Mucosa of rectum (tissue), 2 donors: ENCODE results near the gene MED9.

Experiments
- H3K27ac ChIP-seq, 2 donors: one replicate each; pipeline ENCODE4 v1.7.0; 2013; ENCODE audit warnings: inconsistent platforms in 2 of 2, low read depth in 2 of 2, low read length in 2 of 2
- H3K27me3 ChIP-seq, 2 donors: one replicate each; pipeline ENCODE4 v1.7.0; 2013; ENCODE audit warnings: low read length in 2 of 2; ENCODE audit not compliant: control insufficient read depth in 2 of 2, insufficient read depth in 2 of 2
- H3K36me3 ChIP-seq, 2 donors: one replicate each; pipeline ENCODE4 v1.7.0; 2013; ENCODE audit warnings: low read length in 2 of 2; ENCODE audit not compliant: control insufficient read depth in 2 of 2, insufficient read depth in 2 of 2
- H3K4me1 ChIP-seq, 2 donors: one replicate each; pipeline ENCODE4 v1.7.0; 2013; ENCODE audit warnings: low read length in 2 of 2, mild to moderate bottlenecking in 1 of 2; ENCODE audit not compliant: control insufficient read depth in 2 of 2, insufficient read depth in 2 of 2
- H3K4me3 ChIP-seq, 2 donors: one replicate each; pipeline ENCODE4 v1.7.0; 2013; ENCODE audit warnings: low read length in 2 of 2
- H3K9ac ChIP-seq, 2 donors: one replicate each; pipeline ENCODE4 v1.7.0; 2013; ENCODE audit warnings: low read length in 2 of 2, low read depth in 1 of 2, mild to moderate bottlenecking in 1 of 2
- H3K9me3 ChIP-seq, 2 donors: one replicate each; pipeline ENCODE4 v1.7.0; 2013; ENCODE audit warnings: low read length in 2 of 2; ENCODE audit not compliant: control insufficient read depth in 2 of 2
- donor health status: healthy.
- donor health status: Normal muscosa, but diverticular disease.

MED9 gene

GRCh38 chr17:17535957-17536356 lies 59.2 kb downstream of the MED9 start:
- H3K27me3 ChIP-seq = no peaks in the 10 kb centered on the region
- H3K27ac ChIP-seq = peak overlapping the region in 1 of 2 donors; percentile 68
- H3K9me3 ChIP-seq = no peaks in the 10 kb centered on the region
- no peak overlapping the region for H3K9ac ChIP-seq
- H3K36me3 ChIP-seq = no peaks in the 10 kb centered on the region
- H3K4me3 ChIP-seq = no peak overlapping the region
- H3K4me1 ChIP-seq = peaks cover 31 to 35% of the 10 kb centered on the region in 2 donors

GRCh38 chr17:17536702-17537101 lies 59.9 kb downstream of the MED9 start:
- Histone ChIP-seq H3K36me3 (no peaks in the 10 kb centered on the region), H3K27me3 (no peaks in the 10 kb centered on the region), H3K27ac (peak overlapping the region in 1 of 2 donors; percentile 68), H3K4me1 (peaks cover 31 to 35% of the 10 kb centered on the region in 2 donors), H3K9me3 (no peaks in the 10 kb centered on the region), H3K4me3 (no peak overlapping the region), H3K9ac (no peak overlapping the region)

- no peak overlapping the region for H3K4me3 ChIP-seq
- peaks cover 31 to 35% of the 10 kb centered on the region in 2 donors for H3K4me1 ChIP-seq
- H3K9me3 ChIP-seq = no peaks in the 10 kb centered on the region
- peak overlapping the region in 1 of 2 donors; percentile 31 for H3K9ac ChIP-seq
- H3K27ac ChIP-seq = peak overlapping the region; percentile 62 to 68
- H3K36me3 ChIP-seq = no peaks in the 10 kb centered on the region
- H3K27me3 ChIP-seq = no peaks in the 10 kb centered on the region
Measured at GRCh38 chr17:17537311-17538099, 60.7 kb downstream of the MED9 start.

GRCh38 chr17:17538417-17539391 lies 61.9 kb downstream of the MED9 start:
- Histone ChIP-seq H3K27ac (peak overlapping the region; percentile 72 to 74), H3K36me3 (no peaks in the 10 kb centered on the region), H3K27me3 (no peaks in the 10 kb centered on the region), H3K4me3 (no peak overlapping the region), H3K9me3 (no peaks in the 10 kb centered on the region), H3K4me1 (peaks cover 31 to 35% of the 10 kb centered on the region in 2 donors), H3K9ac (peak overlapping the region in 1 of 2 donors; percentile 4)

- H3K4me1 ChIP-seq = peaks cover 31 to 35% of the 10 kb centered on the region in 2 donors
- H3K36me3 ChIP-seq = no peaks in the 10 kb centered on the region
Measured at GRCh38 chr17:17539591-17539990, 62.8 kb downstream of the MED9 start.

GRCh38 chr17:17540278-17540906 lies 63.6 kb downstream of the MED9 start:
- Histone ChIP-seq H3K27ac (peak overlapping the region in 1 of 2 donors; percentile 1), H3K9me3 (no peaks in the 10 kb centered on the region), H3K4me3 (no peak overlapping the region), H3K4me1 (peaks cover 31 to 35% of the 10 kb centered on the region in 2 donors), H3K9ac (no peak overlapping the region), H3K36me3 (no peaks in the 10 kb centered on the region), H3K27me3 (no peaks in the 10 kb centered on the region)

More at GRCh38 chr17:17539591-17539990, 62.8 kb downstream of the MED9 start:
- H3K4me3 ChIP-seq = no peak overlapping the region
- H3K9ac ChIP-seq = peak overlapping the region in 1 of 2 donors; percentile 4
- no peaks in the 10 kb centered on the region for H3K27me3 ChIP-seq
- peak overlapping the region; percentile 72 to 74 for H3K27ac ChIP-seq
- no peaks in the 10 kb centered on the region for H3K9me3 ChIP-seq

GRCh38 chr17:17540935-17541639 lies 64.3 kb downstream of the MED9 start:
- Histone ChIP-seq H3K4me1 (peaks cover 30 to 35% of the 10 kb centered on the region in 2 donors), H3K9ac (no peak overlapping the region), H3K27ac (no peak overlapping the region)

GRCh38 chr17:17541640-17542001 lies 64.8 kb downstream of the MED9 start:
- no peaks in the 10 kb centered on the region for H3K9me3 ChIP-seq
- H3K27ac ChIP-seq = no peak overlapping the region
- no peaks in the 10 kb centered on the region for H3K36me3 ChIP-seq
- no peak overlapping the region for H3K9ac ChIP-seq
- peaks cover 26 to 33% of the 10 kb centered on the region in 2 donors for H3K4me1 ChIP-seq
- no peaks in the 10 kb centered on the region for H3K27me3 ChIP-seq
- no peak overlapping the region for H3K4me3 ChIP-seq

More at GRCh38 chr17:17540935-17541639, 64.3 kb downstream of the MED9 start:
- Histone ChIP-seq H3K4me3 (no peak overlapping the region), H3K36me3 (no peaks in the 10 kb centered on the region), H3K27me3 (no peaks in the 10 kb centered on the region), H3K9me3 (no peaks in the 10 kb centered on the region)
